Liver (tissue), 9 donors: ENCODE results near the gene WNT2B. TPM values are rescaled to one million over a fixed set of nuclear protein-coding genes. Genes with fewer than 3 reads are reported as not detected.

ENCODE experiments used
- DNase-seq: peaks from one replicate; pipeline ENCODE4 v3.0.0-alpha.2; 2017; ENCODE audit warnings: low spot score
- H3K27ac ChIP-seq, 2 donors: one replicate each; pipeline ENCODE4 v1.7.0; 2013; ENCODE audit warnings: inconsistent platforms in 2 of 2, low read length in 2 of 2, control low read depth in 1 of 2, low read depth in 1 of 2, mild to moderate bottlenecking in 1 of 2
- H3K27me3 ChIP-seq, 4 donors: one replicate each; pipeline versions ENCODE4 v1.6.1 to v1.7.0; 2013; ENCODE audit warnings: low read length in 3 of 4, inconsistent platforms in 1 of 4, mild to moderate bottlenecking in 1 of 4, moderate library complexity in 1 of 4; ENCODE audit not compliant: control insufficient read depth in 4 of 4, insufficient read depth in 4 of 4
- H3K36me3 ChIP-seq, 4 donors: one replicate each; pipeline versions ENCODE4 v1.6.1 to v1.7.0; 2013; ENCODE audit warnings: low read length in 3 of 4, mild to moderate bottlenecking in 3 of 4, low read depth in 1 of 4, moderate library complexity in 1 of 4; ENCODE audit not compliant: control insufficient read depth in 4 of 4, insufficient read depth in 3 of 4
- H3K4me1 ChIP-seq, 4 donors: one replicate each; pipeline versions ENCODE4 v1.6.1 to v1.7.0; 2013; ENCODE audit warnings: low read length in 3 of 4, mild to moderate bottlenecking in 3 of 4, moderate library complexity in 1 of 4; ENCODE audit not compliant: control insufficient read depth in 4 of 4, insufficient read depth in 4 of 4
- H3K4me3 ChIP-seq, 3 donors: one replicate each; pipeline versions ENCODE4 v1.6.1 to v1.7.0; 2013; ENCODE audit warnings: low read length in 3 of 3, control low read depth in 1 of 3, low read depth in 1 of 3, mild to moderate bottlenecking in 1 of 3
- H3K9ac ChIP-seq, 2 donors: one replicate each; pipeline ENCODE4 v1.7.0; 2013; ENCODE audit warnings: low read length in 2 of 2, mild to moderate bottlenecking in 2 of 2, moderate library complexity in 2 of 2, control low read depth in 1 of 2, low read depth in 1 of 2
- H3K9me3 ChIP-seq, 4 donors: one replicate each; pipeline versions ENCODE4 v1.6.1 to v1.7.0; 2013; ENCODE audit warnings: low read length in 3 of 4; ENCODE audit not compliant: control insufficient read depth in 4 of 4
- FOXA2 ChIP-seq: IDR thresholded peaks from 2 replicates; pipeline ENCODE4 v1.6.1; 2016; ENCODE audit warnings: antibody characterized with exemption
- HNF4G ChIP-seq: IDR thresholded peaks from 2 replicates; pipeline ENCODE4 v1.6.1; 2016; ENCODE audit warnings: antibody characterized with exemption
- NR2F2 ChIP-seq: IDR thresholded peaks from 2 replicates; pipeline ENCODE4 v1.6.1; 2016; ENCODE audit warnings: antibody characterized with exemption
- RAD21 ChIP-seq, 2 donors: IDR thresholded peaks; 2 replicates each; pipeline ENCODE4 v1.6.1; 2016; ENCODE audit warnings: antibody characterized with exemption in 2 of 2, mild to moderate bottlenecking in 2 of 2
- RXRA ChIP-seq, 2 donors: IDR thresholded peaks; 2 replicates each; pipeline ENCODE4 v1.6.1; 2017 to 2018; ENCODE audit warnings: antibody characterized with exemption in 2 of 2, mild to moderate bottlenecking in 1 of 2
- TAF1 ChIP-seq: conservative IDR thresholded peaks from 2 replicates; pipeline ENCODE4 v1.6.1; 2016; ENCODE audit warnings: antibody characterized with exemption, mild to moderate bottlenecking
- WGBS: extraction: QIAGEN DNeasy Blood & Tissue Kit; methylation state at CpG from one replicate; pipeline ENCODE4 v1.1.7; 2013; 5-methylcytosine and 5-hydroxymethylcytosine counted together
- polyA plus RNA-seq, 2 donors: library from polyadenylated mRNA; stranded (reverse) in 1 of 2; unstranded in 1 of 2; fragments of 200-250 nt in 1 of 2; fragments of >200 nt in 1 of 2; fragmentation: Nextera tagmentation in 1 of 2; extraction: Ambion mirVana in 1 of 2; gene quantifications; one replicate each; pipeline versions ENCODE4 v1.2.1 to v1.2.3, GENCODE V29; 2013 to 2015
- total RNA-seq, 2 donors: library from RNA; depleted of rRNA; stranded (reverse); fragments of >200 nt; gene quantifications; one replicate each; pipeline ENCODE4 v1.2.3, GENCODE V29; 2014
- TF ChIP-seq, protein P1 (sequence below): fragments of 150-350 bp; IDR thresholded peaks from 2 replicates; pipeline ENCODE4 v1.5.1; 2017; ENCODE audit warnings: improper control_type of control experiment, low read depth, low read length; ENCODE audit not compliant: missing input control
- TF ChIP-seq, protein P2 (sequence below): IDR thresholded peaks from 2 replicates; pipeline ENCODE4 v1.6.1; 2016; ENCODE audit warnings: antibody characterized with exemption
- TF ChIP-seq, protein P3 (sequence below): IDR thresholded peaks from 2 replicates; pipeline ENCODE4 v1.6.1; 2016; ENCODE audit warnings: antibody characterized with exemption, mild to moderate bottlenecking
- donor health status: healthy.
- donor health status: healthy.
- donor health status: healthy.
- donor health status: healthy.
- donor health status: healthy.

Gene WNT2B
- total and polyA plus RNA-seq, 4 donors, result 0.07 to 0.92 (median 0.38) TPM

DNA sequence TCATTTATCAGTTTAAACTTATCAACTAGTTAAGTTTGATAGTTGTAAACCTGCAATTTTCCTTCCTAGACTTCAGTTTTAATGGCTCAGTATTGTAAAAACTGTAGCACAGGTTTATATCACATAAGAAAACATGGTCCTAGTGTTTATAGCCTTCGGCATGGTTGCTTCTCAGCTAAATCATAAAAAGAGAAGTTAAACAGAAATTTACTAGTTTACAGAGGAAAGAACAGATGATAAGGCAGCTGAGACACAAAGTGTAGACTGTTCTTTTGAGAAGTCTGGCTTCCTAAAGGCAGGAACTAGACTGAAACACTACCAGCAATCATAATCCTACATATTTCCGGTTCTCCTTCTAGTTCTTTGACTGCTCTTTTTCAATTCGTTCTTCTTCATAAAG, 39.8 kb downstream of the WNT2B start:
- TF ChIP-seq, protein P1, sequence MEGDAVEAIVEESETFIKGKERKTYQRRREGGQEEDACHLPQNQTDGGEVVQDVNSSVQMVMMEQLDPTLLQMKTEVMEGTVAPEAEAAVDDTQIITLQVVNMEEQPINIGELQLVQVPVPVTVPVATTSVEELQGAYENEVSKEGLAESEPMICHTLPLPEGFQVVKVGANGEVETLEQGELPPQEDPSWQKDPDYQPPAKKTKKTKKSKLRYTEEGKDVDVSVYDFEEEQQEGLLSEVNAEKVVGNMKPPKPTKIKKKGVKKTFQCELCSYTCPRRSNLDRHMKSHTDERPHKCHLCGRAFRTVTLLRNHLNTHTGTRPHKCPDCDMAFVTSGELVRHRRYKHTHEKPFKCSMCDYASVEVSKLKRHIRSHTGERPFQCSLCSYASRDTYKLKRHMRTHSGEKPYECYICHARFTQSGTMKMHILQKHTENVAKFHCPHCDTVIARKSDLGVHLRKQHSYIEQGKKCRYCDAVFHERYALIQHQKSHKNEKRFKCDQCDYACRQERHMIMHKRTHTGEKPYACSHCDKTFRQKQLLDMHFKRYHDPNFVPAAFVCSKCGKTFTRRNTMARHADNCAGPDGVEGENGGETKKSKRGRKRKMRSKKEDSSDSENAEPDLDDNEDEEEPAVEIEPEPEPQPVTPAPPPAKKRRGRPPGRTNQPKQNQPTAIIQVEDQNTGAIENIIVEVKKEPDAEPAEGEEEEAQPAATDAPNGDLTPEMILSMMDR, result no peak
- H3K9ac ChIP-seq, result no peak overlapping the region
- DNase-seq, result no peak

DNA sequence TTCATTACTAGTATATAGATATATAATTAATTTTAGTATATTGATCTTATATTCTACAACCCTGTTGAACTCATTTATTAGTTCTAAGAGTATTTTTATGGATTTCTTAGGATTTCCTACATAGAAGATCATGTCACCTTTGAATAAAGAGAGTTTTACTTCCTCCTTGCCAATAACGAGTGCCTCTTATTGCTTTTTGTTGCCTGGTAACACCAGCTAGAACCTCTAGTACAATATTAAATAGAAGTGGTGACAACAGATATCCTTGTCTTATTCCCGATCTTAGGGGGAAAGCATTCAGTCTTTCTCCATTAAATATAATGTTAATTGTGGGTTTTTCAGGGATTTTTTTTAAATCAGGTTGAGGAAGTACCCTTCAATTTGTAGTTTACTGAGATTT, 40.8 kb downstream of the WNT2B start:
- H3K9me3 ChIP-seq, result no peaks in the 10 kb centered on the region
- H3K4me3 ChIP-seq, result no peak overlapping the region
- no peaks in the 10 kb centered on the region for H3K27me3 ChIP-seq
- H3K36me3 ChIP-seq, result peaks cover 0 to 6% (median 3%) of the 10 kb centered on the region in 4 donors
- no peak for DNase-seq
- TF ChIP-seq, protein P2, sequence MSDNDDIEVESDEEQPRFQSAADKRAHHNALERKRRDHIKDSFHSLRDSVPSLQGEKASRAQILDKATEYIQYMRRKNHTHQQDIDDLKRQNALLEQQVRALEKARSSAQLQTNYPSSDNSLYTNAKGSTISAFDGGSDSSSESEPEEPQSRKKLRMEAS, result no peak
- TF ChIP-seq TAF1, result no peak
- TF ChIP-seq, protein P3, sequence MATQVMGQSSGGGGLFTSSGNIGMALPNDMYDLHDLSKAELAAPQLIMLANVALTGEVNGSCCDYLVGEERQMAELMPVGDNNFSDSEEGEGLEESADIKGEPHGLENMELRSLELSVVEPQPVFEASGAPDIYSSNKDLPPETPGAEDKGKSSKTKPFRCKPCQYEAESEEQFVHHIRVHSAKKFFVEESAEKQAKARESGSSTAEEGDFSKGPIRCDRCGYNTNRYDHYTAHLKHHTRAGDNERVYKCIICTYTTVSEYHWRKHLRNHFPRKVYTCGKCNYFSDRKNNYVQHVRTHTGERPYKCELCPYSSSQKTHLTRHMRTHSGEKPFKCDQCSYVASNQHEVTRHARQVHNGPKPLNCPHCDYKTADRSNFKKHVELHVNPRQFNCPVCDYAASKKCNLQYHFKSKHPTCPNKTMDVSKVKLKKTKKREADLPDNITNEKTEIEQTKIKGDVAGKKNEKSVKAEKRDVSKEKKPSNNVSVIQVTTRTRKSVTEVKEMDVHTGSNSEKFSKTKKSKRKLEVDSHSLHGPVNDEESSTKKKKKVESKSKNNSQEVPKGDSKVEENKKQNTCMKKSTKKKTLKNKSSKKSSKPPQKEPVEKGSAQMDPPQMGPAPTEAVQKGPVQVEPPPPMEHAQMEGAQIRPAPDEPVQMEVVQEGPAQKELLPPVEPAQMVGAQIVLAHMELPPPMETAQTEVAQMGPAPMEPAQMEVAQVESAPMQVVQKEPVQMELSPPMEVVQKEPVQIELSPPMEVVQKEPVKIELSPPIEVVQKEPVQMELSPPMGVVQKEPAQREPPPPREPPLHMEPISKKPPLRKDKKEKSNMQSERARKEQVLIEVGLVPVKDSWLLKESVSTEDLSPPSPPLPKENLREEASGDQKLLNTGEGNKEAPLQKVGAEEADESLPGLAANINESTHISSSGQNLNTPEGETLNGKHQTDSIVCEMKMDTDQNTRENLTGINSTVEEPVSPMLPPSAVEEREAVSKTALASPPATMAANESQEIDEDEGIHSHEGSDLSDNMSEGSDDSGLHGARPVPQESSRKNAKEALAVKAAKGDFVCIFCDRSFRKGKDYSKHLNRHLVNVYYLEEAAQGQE, result no peak
- no peak for TF ChIP-seq HNF4G
- TF ChIP-seq FOXA2, result no peak
- no peaks in the 10 kb centered on the region for H3K4me1 ChIP-seq
- 88% methylated on average over 2 of the region's 2 CpGs for WGBS
- H3K27ac ChIP-seq, result no peak overlapping the region
- no peak overlapping the region for H3K9ac ChIP-seq

More for the DNA sequence above, 39.8 kb downstream of the WNT2B start:
- peaks cover 0 to 6% (median 3%) of the 10 kb centered on the region in 4 donors for H3K36me3 ChIP-seq
- WGBS, result 74% methylated on average over 3 of the region's 3 CpGs
- H3K4me3 ChIP-seq, result no peak overlapping the region
- H3K9me3 ChIP-seq, result no peaks in the 10 kb centered on the region
- no peak overlapping the region for H3K27ac ChIP-seq
- no peaks in the 10 kb centered on the region for H3K27me3 ChIP-seq
- no peaks in the 10 kb centered on the region for H3K4me1 ChIP-seq

DNA sequence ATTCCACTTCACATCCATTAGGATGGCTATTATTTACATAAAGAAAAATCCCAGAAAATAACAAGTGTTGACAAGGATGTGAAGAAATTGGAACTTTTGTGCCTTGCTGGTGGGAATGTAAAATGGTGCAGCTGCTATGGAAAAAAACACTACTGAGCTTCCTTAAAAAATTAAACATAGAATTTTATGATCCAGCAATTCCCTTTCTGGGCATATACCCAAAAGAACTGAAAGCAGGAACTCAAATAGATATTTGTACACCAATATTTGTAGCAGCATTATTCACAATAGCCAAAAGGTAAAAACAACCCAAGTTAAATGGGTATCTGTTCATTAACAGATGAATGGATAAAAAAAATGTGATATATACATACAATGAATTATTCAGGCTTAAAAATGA, 45.6 kb downstream of the WNT2B start:
- peaks cover 0 to 3% (median 1%) of the 10 kb centered on the region in 4 donors for H3K36me3 ChIP-seq
- TF ChIP-seq RXRA (IDR thresholded peaks at IDR 0.05) (no peak), NR2F2 (no peak), RAD21 (IDR thresholded peaks at IDR 0.05) (no peak), FOXA2 (no peak)
- TF ChIP-seq, protein P2, result no peak
- H3K27ac ChIP-seq, result no peak overlapping the region
- H3K4me1 ChIP-seq, result no peaks in the 10 kb centered on the region
- no peaks in the 10 kb centered on the region for H3K9me3 ChIP-seq
- no peaks in the 10 kb centered on the region for H3K27me3 ChIP-seq
- no peak overlapping the region for H3K4me3 ChIP-seq
- DNase-seq, result no peak
- H3K9ac ChIP-seq, result no peak overlapping the region
